NK-92 (cell line): ENCODE results near the gene MTG2.

Experiments
- DNase-seq: peaks from one replicate; lab custom pipeline; 2025; ENCODE audit not compliant: unreplicated experiment; lab: John Stamatoyannopoulos, UW

MTG2 gene, protein sequence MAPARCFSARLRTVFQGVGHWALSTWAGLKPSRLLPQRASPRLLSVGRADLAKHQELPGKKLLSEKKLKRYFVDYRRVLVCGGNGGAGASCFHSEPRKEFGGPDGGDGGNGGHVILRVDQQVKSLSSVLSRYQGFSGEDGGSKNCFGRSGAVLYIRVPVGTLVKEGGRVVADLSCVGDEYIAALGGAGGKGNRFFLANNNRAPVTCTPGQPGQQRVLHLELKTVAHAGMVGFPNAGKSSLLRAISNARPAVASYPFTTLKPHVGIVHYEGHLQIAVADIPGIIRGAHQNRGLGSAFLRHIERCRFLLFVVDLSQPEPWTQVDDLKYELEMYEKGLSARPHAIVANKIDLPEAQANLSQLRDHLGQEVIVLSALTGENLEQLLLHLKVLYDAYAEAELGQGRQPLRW

DNA sequence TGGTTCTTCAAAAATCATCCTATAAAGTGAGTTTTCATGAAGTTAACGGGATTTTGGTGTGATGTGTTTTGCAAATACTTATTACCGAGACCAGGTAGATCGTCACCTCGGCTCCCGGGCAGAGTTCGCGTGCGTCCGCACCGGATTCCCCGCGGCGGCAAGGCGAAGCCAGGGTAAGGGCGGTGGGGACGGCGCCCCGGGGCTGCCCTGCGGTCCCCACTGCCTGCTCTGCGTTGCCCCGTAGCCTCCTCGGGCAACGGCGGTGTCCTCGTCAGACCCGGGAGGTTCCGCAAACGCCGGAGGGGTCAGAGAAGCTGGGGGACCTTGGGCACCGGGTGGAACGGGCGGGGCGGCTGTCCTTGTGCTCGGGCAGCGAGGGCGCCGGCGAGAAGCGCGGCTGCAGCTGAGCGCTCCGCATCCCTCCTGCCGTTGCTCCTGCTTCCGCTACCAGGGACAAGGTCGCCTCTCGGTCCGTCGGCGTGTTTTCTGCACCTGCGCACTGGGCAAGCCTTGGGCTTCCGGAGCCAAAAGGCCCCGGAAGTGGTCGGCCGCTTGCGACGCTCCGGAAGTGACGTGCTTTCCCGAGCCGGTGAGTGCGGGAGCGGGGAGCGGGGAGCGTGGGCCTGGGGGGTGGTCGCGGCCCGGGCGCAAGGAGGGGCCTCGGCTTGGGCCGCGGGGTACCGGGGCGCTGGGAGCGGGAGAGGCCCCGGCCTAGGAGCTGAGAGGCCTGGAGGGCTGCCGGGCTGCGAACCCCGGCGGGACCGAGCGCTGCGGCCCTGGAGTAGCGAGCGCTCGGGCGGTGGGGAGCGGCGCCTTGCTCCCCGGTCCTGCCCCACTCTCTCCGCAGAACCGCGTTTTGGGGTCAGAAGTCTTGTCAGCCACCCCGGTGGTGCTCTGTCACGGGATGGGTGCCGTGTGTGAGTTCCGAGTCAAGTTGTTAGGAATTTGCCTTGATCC is at the start of gene MTG2:
TSS of gene MTG2 (plus strand) at position 560 of the 957 bp plus-strand sequence. CDS start 10,393 bp downstream, outside the sequence.
- DNase-seq, result peak; percentile 63

DNA sequence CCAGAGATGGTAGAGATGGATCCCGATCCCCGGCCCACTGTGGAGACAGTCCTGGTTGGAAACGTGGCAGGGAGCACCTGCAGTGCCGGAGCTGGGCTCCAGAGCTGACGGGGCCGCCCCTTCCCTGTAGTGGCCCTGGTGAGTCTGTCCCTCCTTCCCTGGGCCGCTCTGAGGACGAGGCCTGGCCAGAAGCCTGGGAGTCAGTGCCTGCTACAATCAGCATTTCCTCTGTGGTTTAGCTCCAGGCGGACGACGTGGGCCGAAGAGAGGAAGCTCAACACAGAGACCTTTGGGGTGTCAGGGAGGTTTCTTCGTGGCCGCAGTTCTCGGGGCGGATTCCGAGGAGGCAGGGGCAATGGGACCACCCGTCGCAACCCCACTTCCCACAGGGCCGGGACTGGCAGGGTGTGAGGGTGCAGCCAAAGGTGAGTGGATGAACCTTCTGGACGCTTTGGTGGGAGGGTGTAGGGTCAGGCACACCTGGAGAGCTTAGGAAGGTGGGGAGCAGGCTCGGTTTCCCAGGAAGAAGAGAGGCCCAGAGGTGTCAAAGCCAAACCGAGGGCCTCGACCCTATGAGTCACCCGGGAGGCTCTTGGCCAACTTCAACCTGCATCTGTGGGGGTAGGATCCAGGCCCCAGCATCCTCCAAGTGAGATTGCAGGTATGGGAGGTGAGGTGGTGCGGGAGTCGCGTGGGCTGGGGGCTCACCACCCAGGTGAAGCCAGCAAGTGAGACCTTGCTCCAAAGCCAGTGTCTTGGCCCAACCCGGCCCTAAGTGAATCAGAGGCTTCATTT is 49.6 kb upstream of the MTG2 start:
- no peak for DNase-seq

DNA sequence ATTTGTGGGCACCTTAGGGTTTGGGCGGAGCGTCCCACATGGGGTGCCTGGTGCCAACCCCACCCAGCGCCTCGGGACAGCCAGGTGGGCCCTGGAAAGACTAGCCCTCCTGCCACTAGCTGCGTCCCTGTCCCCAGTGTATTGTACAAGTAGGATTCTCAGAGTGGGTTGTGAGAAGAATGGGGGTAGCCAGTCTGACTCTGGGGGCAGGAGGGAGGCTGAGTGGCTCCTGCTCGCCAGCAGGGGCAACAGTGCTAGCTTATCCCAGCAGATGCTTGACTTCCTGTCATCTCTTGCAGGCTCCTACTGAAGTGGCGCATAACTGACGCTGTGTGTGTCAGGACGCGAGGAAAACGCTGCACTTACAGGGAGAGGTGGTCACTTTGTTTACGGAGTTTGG is 49.0 kb upstream of the MTG2 start:
- no peak for DNase-seq

DNA sequence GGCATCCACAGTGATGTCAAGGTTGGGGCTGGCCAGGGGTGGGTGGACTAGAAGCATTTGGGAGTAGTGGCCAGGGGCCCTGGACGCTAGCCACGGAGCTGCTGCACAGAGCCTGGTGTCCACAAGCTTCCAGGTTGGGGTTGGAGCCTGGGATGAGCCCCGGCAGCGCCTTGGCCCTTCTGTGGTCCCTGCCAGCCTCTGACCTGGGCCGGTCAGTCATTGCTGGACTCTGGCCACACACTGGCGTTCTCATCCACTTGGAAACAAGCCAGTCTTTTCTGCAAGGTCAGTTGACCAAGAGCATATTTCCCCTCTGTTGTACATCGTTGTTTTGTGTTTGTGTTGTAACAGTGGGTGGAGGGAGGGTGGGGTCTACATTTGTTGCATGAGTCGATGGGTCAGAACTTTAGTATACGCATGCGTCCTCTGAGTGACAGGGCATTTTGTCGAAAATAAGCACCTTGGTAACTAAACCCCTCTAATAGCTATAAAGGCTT is 48.0 kb upstream of the MTG2 start:
- no peak for DNase-seq

DNA sequence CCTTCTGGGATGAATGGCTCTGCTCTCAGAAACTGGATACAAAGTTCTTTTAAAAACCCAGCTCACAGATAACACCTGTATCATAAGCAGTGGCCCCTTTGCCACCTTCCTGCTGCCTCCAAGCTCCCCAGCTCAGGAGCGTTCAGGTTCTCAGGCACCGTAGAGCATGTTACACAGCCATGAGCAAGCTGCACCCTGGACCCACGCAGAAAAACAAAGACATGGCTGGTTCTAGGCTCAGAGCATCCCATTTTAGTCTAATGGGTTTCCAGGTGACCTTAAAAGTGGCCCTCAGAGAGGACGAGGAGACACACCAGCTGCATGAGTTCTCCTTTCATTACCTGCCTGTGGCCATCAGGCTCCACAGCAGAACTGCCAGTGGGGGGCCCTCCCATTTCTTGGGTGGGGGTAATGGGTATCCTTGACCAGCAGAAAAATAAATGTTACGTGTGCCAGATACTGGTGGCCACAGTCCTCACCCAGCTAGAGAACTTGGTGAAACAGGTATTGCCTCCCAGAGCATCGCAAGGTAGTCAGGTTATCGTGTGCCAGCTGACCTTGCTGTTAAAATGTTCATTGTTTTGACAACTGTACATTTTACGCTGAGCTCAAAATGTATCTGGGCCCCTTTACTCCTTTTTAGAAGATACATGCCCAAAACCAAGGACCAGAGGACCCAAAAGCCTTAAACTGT is 47.1 kb upstream of the MTG2 start:
- DNase-seq, result no peak

DNA sequence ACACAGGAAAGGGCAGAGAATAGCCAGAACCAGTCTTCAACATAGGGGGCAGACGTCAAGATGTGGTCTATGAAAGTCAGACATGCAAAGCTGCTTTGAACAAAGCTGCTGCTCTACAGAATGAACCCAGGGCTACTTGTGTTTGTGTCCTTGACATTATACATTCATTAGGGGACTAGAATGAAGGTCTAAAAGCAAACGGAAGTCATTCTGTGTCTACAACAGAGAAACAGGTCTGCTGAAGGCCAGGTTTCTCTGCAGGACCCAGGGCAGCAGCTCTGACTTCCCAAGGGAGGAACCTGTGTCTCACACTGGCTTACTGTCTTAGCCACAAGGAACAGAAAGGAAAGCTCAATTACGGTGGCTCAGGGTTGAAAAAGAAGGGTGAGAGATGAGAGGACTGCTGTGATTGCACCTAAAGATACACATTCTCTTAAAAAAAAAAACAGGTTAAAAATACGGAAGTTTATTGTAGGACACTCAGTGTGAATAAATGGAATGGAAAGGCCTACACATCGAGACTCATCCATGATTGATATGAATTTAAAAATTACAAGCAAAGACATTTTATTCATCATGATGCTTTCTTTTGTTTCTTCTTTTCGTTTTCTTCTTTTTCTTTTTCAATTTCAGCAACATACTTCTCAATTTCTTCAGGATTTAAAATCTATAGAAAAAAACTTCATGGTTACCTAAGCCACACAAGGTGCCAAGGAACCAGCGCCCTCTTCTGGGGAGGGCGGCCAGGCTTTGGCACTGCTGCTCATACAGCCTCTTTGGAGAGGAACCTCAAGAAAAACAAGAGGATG is 46.3 kb upstream of the MTG2 start:
- DNase-seq, result no peak

DNA sequence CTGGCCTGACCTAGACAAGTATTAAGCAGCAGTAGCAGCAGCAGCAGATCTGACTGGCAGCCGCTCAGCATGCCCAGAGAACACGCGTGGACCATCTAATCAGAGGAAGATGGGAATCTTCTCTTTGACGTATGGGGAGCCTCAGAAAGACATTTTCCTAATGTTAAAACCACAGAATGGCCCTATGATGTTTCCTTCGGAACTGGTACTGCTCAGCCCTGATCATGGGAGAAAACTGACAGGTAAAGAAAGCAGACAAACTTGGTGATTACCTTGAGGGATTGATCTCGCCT is 45.8 kb upstream of the MTG2 start:
- no peak for DNase-seq

DNA sequence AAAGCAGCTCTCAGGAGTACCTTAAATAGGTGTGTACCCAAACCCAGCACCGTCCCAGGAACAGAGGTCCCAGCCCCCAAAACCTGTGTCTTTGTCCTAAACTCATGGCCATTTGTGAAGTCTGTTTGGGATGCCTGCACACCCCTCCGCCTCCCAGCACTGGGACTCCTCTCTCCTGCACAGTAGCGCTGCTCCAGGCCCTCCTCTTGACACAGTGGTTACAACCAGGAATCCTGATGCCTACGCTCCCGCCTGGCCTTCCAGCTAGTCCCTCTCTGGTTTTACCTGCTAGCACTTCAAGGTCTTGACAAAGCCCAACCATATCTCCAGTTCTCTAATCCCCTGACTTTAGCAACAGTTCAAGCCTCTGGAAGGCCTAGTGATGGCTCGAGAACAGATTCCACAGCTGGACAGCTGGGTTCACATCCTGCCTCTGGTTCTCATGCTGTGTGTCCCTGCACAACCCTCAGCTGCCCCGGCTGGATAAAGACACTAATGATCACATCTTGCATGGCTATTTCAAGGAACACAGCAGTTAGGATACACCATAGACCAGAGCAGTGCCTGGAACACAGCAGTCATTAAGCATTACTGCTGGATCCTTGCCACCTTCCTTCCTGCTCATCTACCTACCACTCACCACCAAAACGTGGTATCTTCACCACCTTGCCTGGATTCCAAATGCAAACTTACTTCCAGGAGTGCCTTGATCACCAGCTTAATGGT is 45.2 kb upstream of the MTG2 start:
- DNase-seq, result no peak

DNA sequence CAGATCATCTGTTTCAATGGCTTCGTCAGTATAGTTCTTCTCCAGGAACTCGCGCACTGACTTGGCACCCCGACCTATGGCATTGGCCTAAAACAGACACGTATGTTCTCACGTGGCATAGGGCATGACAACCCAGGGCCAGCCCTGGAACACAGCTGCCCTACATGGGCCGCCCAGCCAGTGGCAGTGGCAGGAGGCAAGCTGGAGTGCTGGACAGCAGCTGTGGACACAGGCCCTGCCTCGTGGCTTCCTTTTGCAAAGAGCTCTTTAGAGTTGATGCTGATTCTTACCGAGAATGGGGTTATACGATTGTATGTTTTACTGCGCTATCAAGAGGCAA is 44.7 kb upstream of the MTG2 start:
- no peak for DNase-seq

DNA sequence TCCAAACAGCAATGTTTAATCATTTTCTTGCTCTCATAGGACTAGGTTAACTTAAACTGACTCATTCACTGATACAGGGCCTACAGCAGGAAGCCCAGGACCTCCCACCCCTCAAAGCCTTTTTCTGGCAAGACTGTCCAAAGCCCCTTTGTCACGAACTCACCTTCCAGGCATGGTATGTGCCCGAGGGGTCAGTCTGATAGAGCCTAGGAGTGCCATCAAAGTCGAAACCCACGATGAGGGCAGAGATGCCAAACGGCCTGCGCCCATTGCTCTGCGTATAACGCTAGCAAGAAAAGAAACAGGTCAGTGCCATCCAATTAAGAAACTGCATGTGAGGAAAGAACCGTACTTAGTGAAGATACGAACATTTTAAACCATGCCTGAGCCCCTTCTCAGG is 43.9 kb upstream of the MTG2 start:
- DNase-seq, result no peak

DNA sequence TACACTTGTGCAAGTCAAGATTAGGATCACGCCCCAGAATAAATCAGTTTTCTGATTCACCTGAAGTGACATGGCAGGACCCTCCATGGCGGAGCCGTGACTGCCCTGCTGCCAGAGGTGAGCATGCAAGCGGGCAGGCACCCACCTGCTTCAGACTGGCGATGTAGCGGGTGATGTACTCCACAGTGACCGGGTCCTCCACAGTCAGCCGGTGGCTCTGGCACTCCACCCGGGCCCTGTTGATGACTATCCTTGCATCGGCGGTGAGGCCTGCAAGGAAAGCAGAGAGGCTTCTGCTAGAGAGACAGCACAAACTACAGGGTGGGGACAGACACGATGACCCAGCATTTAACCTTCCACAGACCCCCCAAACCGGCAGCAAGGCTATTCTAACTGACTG is 43.2 kb upstream of the MTG2 start:
- DNase-seq, result no peak

DNA sequence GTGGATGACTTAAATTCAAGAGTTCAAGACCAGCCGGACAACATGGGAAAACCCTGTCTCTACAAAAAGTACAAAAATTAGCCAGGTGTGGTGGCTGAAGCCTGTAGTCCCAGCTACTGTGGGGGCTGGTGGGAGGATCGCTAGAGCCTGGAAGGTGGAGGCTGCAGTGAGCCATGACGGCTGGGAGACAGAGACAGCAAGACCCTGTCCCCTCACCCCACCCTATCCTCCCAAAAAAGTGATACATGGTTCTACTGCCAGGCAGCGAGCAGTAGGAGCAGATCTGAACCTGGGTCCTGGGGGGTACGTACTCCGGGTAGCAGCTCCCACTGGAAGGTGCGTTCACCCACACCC is 41.8 kb upstream of the MTG2 start:
- DNase-seq, result no peak

DNA sequence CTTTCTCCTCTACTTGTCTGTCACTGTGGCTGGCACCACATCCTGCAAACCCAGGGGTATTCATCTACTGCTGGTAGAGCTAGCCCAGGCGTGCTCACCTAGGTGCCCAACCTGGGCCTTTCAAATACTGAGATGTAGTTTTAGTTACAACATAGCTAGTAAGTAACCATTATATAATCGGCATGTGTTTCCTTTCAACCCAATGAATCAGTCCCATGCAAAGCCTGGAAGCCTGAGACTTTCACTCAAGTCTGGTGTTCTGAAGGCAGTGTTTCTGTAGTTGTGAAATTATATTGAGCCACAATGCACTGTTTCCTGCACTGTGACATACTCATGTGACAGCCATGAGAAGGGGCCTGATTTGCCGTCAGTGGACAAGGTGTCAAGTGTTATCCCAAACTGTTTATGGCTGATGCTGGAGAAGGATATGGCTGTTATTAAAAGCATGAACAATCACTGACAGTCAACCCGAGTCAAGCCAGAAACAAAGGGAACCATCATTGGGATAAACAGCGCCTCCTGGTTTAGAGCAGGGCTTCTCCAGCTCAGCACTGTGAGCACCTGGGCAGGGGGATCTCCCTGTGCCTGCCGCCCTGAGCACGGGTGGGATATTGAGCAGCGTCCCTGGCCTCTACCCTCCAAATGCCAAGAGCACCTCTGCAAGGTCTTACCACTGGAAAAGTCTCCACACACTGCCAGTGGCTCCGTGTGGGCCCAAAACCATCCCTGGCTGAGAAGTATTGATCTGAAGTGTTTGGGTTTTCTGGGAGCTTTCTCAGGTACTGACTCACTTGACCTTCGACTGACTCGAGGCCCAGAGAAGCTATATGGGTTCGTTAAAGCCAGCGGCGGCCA is 41.2 kb upstream of the MTG2 start:
- DNase-seq, result no peak

DNA sequence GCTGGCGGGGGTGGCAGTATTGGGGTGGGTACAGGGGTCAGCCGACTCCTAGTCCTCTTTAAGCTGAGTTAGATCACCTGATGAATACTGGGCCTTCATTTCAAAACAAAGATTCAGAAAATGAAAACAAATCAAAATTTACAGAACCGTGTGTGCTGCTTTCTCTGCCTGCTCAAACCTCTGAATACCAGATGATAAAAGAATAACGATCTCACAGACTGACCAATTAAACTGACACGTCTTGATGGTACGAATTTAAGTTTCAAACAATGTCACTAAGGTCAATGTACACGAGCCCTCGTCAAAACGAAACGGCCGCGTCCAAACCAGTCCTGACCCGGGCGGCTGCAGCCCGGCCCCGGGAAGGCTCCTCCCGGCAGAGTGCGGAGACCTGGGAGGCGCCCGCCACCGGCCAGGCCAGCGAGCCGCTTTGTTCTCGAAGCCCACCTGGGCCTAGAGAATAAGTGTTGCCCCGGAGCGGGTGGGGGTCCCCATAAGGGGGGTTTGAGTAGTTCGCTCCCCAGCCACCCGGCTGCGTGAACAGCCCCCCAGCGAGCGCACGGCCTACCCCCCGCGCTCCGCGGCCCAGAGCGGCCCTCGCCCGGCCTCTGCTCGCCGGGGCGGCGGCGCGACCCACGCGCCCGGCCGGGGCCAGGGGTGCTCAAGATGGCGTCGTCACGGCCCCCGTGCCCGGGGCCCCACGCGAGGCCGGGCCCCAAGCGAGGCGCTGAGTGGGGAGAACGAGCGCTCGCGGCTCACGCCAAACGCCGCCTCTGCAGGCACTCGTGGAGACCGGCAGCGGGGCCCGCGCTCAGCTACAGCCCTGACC is 40.4 kb upstream of the MTG2 start:
- no peak for DNase-seq

DNA sequence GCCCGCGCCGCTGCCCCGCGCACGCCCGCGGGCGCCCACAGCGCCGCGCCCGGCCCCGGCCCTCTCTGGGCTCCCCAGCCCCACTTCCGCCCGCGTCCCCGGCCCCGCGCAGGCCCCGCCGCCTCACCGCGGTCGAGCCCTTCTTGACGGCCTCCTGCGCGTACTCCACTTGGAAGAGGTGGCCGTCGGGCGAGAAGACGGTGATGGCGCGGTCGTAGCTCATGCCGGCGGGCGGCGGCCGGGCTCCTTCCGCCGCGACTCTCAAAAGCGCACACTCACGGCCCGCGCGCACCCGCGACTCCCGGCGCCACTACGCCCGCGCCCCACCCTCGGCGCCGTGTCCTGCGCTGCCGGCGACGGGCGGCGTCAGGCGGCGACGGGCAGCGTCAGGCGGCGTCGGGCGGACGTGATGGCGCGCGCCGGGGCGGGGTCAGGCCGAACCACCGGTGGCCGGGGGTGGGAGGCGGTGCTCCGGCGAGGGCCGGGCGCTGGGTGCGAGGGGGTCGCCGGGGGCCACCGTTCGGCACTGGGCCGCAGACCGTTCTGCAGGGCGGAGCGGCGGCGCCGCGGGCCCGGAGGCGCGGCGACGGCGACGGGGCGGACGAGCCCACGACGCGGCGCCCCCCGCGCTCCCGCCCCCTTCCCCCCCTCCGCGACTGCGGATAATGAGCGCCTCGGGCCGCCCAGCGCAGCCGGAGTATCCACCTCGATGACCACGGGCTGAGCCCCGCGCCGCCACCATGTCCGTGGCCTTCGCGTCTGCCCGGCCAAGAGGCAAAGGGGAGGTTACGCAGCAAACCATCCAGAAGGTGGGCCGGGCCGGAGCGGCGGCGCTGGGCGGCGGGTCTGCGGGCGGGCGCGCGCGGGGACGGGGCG is 39.5 kb upstream of the MTG2 start, which contains the start of the genes PSMA7 and SS18L1:
TSS of gene PSMA7 (minus strand) at position 314 of the 876 bp plus-strand sequence. CDS start at position 223, 91 bp downstream.
TSS of gene SS18L1 (plus strand) at position 689 of the 876 bp plus-strand sequence. CDS start at position 741, 52 bp downstream.
- DNase-seq, result no peak
